GM21515 (cell line): ENCODE measurements around the gene ZNF367.
A peak's percentile ranks its signal among the peaks of the same experiment; 100 is the strongest.
"Not testable (repeated sequence)": the region's sequence is repeated elsewhere in the genome, so short reads cannot be mapped to it uniquely, and the experiment has no call there.

Experiments
- ATAC-seq: cut with Tn5 transposase; IDR thresholded peaks from one replicate; pipeline ENCODE4 v1.9.1; 2021; ENCODE audit not compliant: unreplicated experiment

ZNF367 gene

DNA sequence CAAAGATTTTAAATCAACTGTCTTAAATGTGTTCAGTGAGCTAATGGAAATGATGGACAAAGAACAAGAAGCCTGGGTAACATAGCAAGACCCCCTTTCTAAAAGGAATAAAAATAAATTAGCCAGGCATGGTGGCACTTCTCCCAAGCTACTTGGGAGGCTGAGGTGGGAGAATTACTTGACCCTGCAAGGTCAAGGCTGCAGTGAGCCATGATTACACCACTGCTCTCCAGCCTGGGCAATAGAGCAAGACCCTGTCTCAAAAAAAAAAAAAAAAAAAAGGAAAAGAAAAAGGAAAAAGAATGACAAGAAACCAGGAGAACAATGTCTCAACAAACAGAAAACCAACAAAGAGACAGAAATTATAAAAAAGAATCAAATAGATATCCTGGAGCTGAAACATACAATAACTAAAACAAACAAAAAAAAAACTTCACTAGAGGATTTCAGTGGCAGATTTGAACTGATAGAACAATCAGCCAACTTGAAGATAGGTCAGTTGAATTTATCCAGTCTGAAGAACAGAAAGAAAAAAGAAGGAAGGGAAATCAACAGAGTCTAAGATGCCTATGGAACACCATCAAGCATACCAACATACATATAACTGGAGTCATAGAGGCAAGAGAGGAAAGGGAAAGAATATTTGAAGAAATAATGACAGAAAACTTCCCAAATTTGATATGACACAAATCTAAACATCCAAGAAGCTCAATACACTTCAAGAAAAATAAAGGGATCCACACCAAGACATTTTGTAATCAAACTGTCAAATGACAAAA lies 17.8 kb downstream of the ZNF367 start:
- no peak for ATAC-seq

DNA sequence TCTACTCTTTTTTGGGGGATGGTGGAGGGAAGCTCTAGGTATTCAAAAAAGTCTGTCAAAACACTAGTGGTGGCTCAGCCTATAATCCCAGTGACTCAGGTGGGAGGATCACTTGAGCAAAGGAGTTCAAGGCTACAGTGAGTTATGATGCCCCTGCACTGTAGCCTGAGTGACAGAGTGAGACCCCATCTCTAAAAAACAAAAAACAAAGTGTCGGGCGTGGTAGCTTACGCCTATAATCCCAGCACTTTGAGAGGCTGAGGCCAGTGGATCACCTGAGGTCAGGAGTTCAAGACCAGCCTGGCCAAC lies 18.9 kb downstream of the ZNF367 start:
- ATAC-seq, result peak; percentile 16

DNA sequence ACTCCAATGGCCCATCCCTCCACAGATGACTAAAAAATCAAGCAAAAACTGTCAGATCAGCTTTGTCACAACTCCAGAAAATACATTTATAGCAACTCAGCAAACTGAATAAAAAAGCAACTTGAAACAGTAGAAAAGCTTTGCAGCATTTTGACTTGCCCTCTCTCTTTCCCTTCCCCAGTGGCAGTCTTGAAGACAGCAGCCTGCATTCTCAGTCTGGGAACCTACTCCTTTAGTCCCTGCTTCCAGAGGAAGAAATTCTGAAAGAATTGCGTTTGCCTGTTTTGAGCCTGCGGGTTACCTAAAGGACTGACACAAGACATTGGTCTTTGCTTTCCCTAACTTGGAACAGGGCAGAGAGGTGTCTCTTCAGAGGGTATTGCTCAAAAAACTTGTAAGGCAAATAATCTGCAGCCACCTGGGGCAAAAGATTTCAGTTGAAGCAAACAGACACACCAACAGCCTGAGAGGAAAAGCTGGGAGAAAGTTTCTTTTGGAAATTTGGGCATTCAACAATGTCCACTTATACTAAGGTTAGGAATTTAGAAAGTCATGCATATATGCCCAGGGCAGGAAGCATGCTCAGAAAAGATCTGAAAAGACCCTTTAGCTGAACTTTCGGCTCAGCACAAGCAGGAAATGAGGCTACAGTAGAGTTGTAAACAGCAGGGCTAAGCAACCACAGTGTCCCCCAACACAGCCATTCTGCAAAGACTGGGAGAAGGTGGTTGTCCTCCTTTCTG lies 19.4 kb downstream of the ZNF367 start:
- peak; percentile 62 for ATAC-seq

DNA sequence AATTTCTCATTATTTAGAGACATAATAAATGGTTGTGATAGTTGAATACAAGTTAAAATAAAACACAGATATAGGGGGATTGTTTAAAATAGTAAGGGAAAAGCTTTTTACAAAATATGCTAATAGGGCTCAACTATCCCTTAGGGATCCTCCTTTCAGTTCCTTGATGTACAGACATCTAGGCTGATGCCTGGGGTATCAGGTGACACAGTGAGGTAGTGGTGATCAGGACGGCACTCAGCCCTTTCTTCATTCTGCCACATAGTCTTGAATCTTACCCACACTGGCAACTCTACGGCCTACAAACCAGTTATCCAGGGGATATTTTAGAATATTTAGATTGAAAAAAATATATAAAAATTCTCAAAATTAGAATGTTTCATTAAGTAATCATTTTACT lies 22.2 kb downstream of the ZNF367 start:
- ATAC-seq, result no peak

DNA sequence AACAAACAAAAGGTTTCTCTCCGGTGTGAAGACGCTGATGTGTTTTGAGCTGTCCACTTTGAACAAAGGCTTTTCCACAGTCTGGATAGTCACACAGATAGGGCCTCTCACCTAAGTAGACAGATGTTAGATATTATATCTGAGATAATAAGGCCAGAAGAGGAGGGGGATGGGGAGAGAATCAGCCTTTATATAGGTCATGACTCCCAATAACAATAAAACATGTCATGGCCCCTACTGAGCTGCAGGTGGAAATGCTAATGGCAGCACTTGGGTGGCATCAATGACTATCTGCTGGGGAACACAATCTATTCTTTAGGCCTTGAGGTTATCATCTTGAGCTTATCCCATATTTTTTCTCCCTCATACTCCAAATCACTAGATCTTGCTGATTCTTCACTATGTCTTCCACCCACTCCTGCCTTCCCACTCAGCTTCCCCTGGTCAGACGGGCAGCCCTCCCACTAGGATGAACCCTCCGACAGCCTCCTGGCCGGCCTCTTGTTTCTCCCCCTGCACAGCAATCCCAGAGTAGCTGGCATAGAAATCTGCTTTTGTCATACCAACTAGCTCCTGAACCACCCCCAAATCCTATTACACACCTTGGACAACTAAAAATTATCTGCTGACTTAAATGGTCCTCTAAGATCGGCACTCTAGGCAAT lies 23.2 kb downstream of the ZNF367 start:
- no peak for ATAC-seq

DNA sequence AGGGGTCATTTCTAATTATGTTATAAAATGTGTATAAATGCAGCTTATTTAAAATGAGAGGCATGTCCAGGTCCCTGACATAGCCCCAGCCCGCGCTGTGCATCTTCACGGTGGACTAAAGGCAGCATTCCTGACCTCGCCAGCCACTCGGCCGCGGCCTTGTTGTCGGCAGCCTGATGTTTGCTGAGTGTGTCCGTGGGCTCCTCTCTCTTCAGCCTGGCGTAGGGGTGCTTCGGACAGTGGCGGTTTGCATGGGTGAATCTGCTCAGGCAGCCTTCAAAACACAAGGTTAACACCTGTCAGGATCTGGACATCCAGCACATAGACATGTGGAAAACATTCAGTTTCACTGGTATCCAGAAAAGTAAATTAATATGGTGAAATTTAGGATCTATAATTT lies 25.9 kb downstream of the ZNF367 start:
- no peak for ATAC-seq

DNA sequence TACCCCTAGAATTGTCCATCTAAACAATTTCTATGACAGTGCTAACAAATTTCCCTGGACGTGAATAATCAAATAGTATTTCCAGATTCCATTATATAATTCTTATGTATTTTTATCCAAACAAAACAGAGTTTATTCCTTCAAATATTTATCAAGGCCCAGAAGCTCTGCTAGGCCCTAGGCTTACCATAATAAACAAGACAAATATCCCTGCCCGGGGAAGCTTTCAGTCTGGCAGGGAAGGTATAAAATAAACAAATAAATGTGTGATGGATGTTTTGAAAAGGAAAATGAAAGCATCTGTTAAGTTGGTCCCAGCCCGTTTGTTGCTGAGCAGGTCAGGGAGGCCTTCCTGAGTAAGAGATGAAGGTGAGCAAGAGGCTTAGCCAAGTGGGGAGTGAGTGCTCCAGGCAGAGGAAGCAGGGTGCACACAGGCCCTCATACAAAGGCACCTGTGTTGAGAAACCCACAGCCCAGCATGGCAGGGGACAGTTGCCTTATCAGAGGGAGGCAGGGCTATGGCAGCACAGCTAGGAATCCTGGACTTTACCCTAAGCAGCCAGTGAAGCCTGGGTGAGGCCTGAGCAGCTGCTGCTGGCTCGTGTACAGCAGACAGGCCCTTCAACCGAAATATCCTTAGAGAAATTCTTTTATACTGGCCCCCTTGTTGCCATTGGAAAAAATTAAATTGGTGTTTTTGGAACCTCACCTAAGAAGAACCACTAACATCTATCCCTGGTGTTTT lies 27.0 kb downstream of the ZNF367 start:
- no peak for ATAC-seq

DNA sequence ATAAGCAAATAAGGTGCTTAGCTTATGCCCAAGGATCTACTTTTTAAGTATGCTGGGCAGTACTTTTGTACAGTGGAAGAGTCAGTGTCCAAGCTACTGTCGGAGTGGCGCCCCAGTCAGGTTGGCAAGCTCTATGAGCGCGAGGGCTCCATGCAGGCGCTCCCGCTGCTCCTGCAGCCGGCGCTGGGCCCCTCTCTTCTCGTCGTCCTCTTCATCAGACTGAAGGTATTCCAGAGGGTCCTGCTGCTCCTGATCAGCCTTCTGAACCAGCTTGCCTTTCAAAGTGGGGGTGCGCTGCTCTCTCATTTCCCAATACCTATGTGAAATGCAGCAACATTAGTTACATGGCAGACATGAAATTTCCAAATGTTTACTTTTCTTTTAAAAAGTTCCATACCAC lies 30.0 kb downstream of the ZNF367 start:
- no peak for ATAC-seq

DNA sequence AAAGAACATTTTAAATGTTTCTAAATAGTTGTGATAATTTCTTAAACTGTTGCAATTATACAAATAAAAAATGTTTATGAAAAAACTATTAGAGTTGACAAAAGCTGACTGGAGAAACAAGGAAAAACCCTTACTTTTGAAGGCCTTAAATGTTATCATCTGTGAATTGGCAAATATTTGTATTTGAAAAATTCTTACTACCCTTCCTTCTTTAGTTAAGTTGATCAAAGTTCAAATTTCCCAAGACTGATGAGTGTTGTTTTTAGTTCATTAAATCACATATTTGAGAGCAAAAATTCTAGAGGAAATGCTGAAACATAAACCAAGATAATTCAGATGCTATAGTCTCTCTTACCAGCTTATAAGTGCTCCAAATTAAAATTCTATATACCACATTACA lies 32.0 kb downstream of the ZNF367 start:
- no peak for ATAC-seq

DNA sequence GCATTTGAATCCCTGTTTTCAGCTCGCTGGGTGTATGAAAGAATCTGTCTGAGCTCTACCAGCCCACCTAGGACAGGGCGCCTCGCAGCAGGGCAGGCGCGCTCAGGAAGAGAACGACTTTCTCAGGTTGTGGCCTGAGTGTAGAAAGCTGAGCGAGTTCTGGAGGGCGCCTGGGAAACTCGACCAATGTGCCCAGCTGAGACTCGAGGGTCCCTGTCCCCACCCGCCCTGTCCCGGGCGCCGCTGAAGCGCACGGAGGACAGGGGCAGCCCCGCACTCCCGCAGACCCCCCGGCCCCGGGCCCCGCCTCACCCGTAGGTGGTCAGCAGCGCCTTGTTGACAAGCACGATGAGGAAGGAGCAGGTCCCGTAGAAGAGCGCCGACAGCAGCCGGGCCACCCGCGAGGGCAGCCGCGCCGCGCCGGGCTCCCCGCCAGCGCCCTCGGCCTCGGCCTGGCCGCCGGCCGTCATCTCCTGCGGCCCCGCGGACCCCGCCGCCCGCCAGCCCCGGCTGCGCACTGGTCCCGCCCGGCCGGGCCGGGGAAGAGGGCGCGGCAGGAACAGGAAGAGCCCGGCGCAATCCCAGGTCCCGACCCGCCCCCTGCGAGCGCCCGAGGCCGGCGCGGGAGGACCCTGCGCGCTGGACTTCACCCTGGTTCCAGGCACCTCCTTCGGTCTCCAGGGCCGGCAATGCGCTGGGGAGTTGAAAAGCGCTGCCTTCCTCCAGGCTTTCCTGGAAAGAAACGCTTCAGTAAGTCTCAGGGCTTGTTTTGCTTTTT lies 34.8 kb downstream of the ZNF367 start, which contains the start of gene SLC35D2:
SLC35D2 (minus strand) TSS at position 547 of the 778 bp plus-strand sequence; CDS start at position 470, 77 bp downstream.
- no peak for ATAC-seq

DNA sequence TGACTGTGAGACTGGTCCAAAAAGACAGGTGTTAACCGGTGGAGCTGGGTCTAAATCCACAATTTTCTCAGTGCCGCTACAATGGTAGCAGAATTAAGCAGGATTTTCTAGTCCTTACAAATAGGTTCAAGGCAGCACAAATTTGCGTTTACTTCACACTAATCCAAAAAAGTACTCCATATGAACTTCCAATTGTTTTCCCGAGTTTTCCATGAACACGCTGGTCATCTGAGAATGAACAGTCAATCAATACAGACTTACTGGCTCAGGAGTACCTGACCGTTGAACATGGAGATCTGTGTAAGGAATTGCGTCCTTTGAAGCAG lies 35.4 kb downstream of the ZNF367 start:
- ATAC-seq, result no peak

DNA sequence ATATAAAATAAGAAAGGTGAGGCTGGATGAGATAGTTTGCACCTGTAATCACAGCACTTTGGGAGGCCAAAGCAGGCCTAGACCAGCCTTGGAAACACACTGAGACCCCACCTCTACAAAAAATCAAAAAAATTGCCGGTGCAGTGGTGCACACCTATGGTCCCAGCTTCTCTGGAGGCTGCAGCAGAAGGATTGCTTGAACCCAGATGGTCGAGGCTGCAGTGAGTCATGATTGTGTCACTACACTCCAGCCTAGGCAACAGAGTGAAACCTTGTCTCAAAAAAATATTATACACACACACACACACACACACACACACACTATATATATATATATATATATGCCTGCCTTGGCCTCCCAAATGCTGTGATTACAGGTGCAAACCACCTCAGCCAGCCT lies 36.0 kb downstream of the ZNF367 start:
- ATAC-seq, result no peak

DNA sequence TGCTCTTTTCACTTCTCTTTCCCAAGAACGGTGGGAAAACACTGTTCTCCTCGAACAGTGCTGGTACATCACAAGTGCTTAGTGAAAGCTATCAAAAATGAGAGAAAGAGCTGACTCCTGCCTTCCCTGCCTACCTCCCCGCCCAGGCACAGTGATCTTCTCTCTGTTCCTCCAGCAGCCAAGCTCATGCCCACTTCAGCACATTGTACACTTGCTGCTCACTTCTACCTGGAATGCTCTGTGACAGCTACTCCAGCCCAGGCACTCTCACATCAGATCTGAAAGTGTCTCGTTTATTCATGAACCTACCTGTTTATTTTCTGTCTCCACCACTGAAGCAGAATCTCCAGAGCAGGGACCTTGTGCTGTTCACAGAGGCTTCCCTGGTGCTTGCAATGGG lies 36.5 kb downstream of the ZNF367 start:
- ATAC-seq, result no peak

DNA sequence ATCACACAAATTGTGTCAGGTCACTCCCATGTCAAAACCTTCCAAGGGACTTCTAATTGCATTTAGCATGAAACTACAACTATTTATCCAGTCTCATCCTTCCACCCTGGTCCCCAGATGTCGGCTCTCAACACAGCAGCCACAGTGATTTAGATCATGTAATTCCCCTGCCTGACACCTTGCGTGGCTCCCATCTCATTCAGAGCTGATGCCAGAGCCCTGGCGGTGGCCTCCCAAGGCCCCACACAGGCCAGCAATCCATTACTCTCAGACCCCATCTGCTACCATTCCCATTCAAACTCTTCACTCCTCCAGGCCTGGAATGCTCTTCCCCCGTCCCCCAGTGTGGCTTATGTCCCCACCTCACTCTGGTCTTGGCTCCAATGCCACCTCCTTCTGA lies 37.0 kb downstream of the ZNF367 start:
- no peak for ATAC-seq

DNA sequence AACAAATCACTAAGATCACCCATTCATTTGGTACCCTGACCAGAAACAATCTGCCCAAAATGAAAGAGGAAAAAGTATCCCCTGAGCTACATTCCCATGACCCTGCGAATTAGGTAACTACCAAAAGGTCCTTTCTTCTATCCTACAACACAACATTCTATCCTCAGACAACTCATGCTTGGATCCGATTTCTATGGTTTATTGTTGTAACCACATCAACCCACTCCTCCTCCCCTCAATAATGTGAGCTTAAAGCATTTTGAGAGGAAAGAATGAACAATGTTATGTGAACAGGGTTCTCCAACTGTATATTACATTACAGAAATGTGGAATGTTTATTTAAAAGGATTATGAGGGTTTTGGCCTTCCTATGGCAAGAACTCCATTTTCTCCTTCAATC lies 38.7 kb downstream of the ZNF367 start:
- no peak for ATAC-seq

DNA sequence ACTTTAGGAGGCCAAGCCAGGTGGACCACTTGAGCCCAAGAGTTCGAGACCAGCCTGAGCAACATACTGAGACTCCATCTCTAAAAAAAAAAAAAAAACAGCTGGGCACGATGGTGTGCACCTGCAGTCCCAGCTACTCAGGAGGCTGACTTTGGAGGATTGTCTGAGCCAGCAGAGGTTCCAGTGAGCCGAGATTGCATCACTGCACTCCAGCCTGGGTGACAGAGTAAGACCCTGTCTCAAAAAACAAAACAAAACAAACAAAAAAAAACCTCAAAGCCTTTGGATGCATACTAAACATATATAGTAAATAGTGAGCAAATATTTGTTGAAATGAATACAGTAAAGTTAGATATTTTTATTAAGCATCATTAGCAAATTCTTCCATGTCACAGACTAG lies 40.0 kb downstream of the ZNF367 start:
- ATAC-seq, result no peak

DNA sequence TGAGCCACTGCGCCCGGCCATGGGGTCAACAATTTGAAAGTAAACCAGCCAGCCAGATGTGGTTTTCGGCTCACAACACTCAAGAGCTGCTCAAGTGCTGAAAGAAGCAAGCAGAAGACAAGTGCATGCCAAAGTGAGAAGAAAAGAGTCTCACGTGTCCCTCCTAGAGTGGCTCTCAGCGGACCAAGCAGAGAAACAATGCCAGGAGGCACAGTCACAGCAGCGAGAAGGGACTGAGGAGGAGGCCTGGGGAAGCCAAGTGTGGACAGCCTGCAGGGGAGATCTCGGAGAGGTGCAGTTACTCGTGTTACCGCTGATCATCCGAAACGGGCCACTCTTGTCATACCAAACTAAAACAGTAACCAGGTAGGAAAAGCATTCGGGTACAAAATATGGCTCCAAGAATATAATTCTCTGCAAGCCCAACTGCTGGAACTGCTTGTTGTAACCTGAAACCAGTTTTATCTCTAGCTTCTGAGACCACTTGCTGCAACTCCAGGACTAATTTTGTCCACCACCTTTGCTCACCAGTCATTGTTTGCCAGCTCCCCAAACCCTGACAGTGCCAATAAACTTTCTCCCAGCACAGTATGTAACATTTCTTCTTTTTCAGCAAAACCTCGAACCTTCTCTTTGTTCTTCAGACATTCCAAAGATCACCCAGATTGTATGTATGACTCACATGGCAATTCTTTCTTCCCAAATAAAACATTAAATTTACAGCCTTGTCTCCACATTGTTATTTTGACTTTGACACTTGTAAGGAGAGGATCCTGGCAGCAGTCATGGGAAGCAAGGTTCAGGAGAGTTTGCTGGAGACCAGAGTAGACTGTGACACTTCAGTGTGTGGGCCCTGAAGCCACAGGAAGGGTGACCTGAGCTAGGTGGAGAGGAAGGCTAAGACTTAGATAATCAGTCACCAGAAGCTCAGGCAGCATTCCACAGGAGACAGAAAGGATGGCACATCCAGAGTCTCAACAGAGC lies 41.0 kb downstream of the ZNF367 start:
- ATAC-seq, result no peak

DNA sequence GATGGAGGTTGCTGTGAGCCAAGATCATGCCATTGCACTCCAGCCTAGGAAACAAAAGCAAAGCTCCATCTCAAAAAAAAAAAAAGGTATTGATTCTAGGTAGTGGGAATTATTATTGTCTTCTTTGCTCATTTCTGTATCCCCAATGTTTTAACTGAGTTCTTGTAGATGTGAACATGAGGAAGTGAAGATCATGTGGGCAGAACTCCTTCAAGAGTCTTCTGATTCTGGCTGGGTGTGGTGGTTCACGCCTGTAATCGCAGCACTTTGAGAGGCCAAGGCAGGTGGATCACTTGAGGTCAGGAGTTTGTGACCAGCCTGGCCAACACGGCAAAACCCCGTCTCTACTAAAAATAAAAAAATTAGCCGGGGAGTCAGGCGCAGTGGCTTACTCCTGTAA lies 42.7 kb downstream of the ZNF367 start:
- ATAC-seq, result not testable (repeated sequence)

DNA sequence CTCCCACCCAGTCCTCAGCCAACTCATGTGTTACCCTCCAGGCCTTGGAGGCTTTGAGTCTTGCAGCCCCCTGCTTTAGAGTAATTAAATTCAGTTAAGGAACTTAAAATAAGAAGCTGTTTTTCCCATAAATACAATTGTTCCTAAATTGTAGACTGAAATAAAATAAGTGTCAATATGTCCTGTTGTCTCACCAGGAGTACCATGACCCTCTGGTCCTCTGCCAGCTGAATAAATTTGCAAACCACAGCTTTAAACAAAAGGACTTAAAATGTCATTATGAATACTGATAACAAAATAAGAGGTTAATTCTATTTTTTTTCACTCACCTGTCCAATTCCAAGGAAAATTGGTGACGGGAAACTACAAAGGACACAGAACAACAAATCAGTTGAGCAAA lies 50.2 kb downstream of the ZNF367 start:
- no peak for ATAC-seq
